Fibroblast of skin of right quadriceps (primary cell): Measurements from ENCODE around the gene TIE1.
"Not testable (repeated sequence)": the region's sequence is repeated elsewhere in the genome, so short reads cannot be mapped to it uniquely, and the experiment has no call there.

ENCODE experiments used
- DNase-seq: peaks from one replicate; pipeline ENCODE4 v3.0.0-alpha.2; 2013

Gene TIE1

GRCh38 chr1:43363935-43364525, 63.2 kb downstream of the TIE1 start:
- no peak for DNase-seq

GRCh38 chr1:43365678-43366077, 64.9 kb downstream of the TIE1 start:
- DNase-seq, result no peak

GRCh38 chr1:43366179-43366578, 65.4 kb downstream of the TIE1 start:
- DNase-seq, result no peak

- DNase-seq, result peak; percentile 37
These were observed 65.8 kb downstream of the TIE1 start for GRCh38 chr1:43366601-43367025.

- peak; percentile 60 for DNase-seq
These were observed 66.5 kb downstream of the TIE1 start for GRCh38 chr1:43367026-43367903.

GRCh38 chr1:43367904-43368645, 67.3 kb downstream of the TIE1 start, which contains the start of gene ELOVL1:
Gene ELOVL1 (minus strand): TSS chr1:43368011. CDS start chr1:43365609, 2,402 bp downstream.
- DNase-seq, result peak; percentile 86

- DNase-seq, result peak; percentile 35
These were observed 67.9 kb downstream of the TIE1 start for GRCh38 chr1:43368646-43369020.

- DNase-seq, result not testable (repeated sequence)
These were observed 69.0 kb downstream of the TIE1 start for GRCh38 chr1:43369779-43370178.

GRCh38 chr1:43370564-43370963, 69.8 kb downstream of the TIE1 start:
- DNase-seq, result no peak

GRCh38 chr1:43372172-43372571, 71.4 kb downstream of the TIE1 start:
- DNase-seq, result no peak
